Astrocyte (in vitro differentiated cells and primary cell): ENCODE results near the gene DLX3.

Experiments
- EZH2 ChIP-seq: IDR thresholded peaks from 2 replicates; pipeline ENCODE4 v1.6.1; 2012; ENCODE audit warnings: mild to moderate bottlenecking, low read length, inconsistent platforms; ENCODE audit not compliant: insufficient read depth
- TF ChIP-seq, protein P1 (sequence below): IDR thresholded peaks from 2 replicates; pipeline ENCODE4 v1.5.1; 2011; ENCODE audit warnings: low read depth, mild to moderate bottlenecking, inconsistent platforms, low read length, moderate library complexity; ENCODE audit not compliant: insufficient read depth

DNA sequence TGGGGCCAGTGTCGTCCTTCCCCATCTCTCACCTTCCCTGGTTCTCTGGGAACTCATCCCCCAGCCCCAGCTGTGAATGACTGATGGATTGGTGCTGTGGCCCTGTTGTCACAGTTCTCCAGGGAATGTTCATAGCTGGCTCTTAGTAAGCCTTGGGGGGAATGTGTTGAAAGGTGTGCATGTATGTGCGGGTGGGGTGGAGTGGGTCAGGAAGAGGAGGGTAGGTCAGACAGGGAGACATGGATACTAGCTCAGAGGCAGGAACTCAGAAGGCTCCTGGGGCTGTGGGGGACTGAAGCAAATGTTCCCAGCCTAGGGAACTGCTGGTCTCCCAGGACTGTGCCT, 21.8 kb downstream of the DLX3 start:
- TF ChIP-seq, protein P1, sequence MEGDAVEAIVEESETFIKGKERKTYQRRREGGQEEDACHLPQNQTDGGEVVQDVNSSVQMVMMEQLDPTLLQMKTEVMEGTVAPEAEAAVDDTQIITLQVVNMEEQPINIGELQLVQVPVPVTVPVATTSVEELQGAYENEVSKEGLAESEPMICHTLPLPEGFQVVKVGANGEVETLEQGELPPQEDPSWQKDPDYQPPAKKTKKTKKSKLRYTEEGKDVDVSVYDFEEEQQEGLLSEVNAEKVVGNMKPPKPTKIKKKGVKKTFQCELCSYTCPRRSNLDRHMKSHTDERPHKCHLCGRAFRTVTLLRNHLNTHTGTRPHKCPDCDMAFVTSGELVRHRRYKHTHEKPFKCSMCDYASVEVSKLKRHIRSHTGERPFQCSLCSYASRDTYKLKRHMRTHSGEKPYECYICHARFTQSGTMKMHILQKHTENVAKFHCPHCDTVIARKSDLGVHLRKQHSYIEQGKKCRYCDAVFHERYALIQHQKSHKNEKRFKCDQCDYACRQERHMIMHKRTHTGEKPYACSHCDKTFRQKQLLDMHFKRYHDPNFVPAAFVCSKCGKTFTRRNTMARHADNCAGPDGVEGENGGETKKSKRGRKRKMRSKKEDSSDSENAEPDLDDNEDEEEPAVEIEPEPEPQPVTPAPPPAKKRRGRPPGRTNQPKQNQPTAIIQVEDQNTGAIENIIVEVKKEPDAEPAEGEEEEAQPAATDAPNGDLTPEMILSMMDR = no peak
- no peak for TF ChIP-seq EZH2
